NCI-H146 (cell line): Measurements from ENCODE around the gene FAM72A.
A peak's percentile ranks its signal among the peaks of the same experiment; 100 is the strongest.
"Not testable (repeated sequence)": the region's sequence is repeated elsewhere in the genome, so short reads cannot be mapped to it uniquely, and the experiment has no call there.

Experiments used
- DNase-seq: peaks from one replicate; lab custom pipeline; 2025; lab: John Stamatoyannopoulos, UW

The FAM72A gene

GRCh38 chr1:206169794-206170193, 32.8 kb downstream of the FAM72A start:
- not testable (repeated sequence) for DNase-seq

GRCh38 chr1:206167350-206168029, 35.1 kb downstream of the FAM72A start:
- DNase-seq, result not testable (repeated sequence)

DNA sequence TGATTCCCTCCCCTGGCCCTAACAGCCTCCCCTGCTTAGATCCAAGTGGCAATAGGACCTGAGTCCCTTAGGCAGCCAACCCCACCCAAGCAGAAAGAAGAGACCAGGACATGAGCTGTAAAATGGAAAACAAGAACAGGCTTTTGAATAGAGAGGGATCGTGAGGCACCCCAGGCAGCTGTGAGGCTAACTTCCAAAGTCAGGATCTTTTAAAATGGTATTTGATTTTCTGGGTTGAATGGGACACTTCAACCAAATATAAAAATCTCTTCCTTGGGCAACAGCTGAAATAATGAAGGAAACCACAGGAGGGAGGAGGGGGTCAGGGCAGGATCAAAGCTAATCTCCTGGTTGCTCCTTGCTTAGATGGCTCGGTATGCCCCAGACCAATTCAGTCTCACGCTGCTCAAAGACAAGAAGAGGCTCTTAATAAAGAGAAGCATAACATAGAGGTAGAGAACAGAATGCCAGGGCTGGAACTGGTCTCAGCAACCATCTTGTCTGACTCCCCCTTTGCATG, 56.8 kb downstream of the FAM72A start:
- no peak for DNase-seq

GRCh38 chr1:206144605-206145004, 58.0 kb downstream of the FAM72A start:
- no peak for DNase-seq

GRCh38 chr1:206143537-206144172, 59.0 kb downstream of the FAM72A start:
- peak; percentile 11 for DNase-seq

DNA sequence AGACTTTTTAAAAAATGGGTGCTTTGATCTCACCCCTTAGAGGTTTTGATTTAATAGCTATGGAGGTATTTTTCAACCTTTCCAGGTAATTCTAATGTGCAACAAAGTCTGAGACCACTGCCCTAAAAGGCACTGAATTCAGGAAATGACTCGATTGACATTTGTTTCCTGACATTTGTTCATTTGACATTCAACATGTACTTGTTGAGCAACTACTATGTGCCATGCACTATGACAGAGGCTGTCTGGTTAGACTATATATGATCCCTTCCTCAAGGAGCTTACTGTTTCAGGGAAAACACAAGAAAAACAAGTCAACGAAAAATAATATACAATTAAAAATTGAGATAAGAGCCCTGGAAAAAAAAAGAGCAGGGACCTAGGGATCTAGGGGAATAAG, 59.9 kb downstream of the FAM72A start:
- no peak for DNase-seq

- DNase-seq, result no peak
Measured at GRCh38 chr1:206142011-206142410, 60.6 kb downstream of the FAM72A start.

DNA sequence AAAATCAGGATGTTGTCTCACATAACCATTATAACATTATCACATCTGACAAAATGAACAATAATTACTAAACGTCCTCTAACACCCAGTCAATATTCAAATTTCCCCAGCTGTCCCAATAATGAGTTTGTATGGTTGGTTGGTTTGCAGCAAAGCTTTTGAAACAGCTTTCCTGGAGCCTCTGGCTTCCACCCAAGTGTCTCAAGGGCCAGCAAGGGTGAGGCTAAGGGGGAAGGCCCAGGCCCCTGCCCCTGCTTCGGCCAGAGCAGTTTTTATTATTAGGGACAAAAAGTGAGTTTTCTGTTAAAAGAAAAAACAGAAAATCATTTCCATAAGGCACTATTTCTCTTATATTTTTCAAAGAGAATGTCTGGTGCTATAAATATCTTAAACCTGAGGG, 66.4 kb downstream of the FAM72A start:
- no peak for DNase-seq
